ENCODE measurements around the gene PLEKHH3.
"Not testable (repeated sequence)": the region's sequence is repeated elsewhere in the genome, so short reads cannot be mapped to it uniquely, and the experiment has no call there.

Gene PLEKHH3

GRCh38 chr17:42675348-42675964 is 1.3 kb downstream of the PLEKHH3 start:
- DNase-seq, result no peak

GRCh38 chr17:42674755-42675347 is 1.9 kb downstream of the PLEKHH3 start:
- peak; percentile 3 for DNase-seq
- in situ Hi-C loops (cut with HindIII; ENCODE audit: low pct_ligation_motif_present, low pct_unique_long_range_greater_than_20kb, low sequenced_read_pairs), result no loop called here

More at GRCh38 chr17:42675348-42675964, 1.3 kb downstream of the PLEKHH3 start:
- in situ Hi-C loops (cut with HindIII; ENCODE audit: low pct_ligation_motif_present, low pct_unique_long_range_greater_than_20kb, low sequenced_read_pairs), result no loop called here

GRCh38 chr17:42673885-42674754 is 2.7 kb downstream of the PLEKHH3 start:
- in situ Hi-C loops (cut with HindIII; ENCODE audit: low pct_ligation_motif_present, low pct_unique_long_range_greater_than_20kb, low sequenced_read_pairs), result no loop called here

GRCh38 chr17:42673266-42673884 is 3.4 kb downstream of the PLEKHH3 start:
- in situ Hi-C loops (cut with HindIII; ENCODE audit: low pct_ligation_motif_present, low pct_unique_long_range_greater_than_20kb, low sequenced_read_pairs), result no loop called here
- DNase-seq, result no peak

More at GRCh38 chr17:42673885-42674754, 2.7 kb downstream of the PLEKHH3 start:
- peak; percentile 62 for DNase-seq

GRCh38 chr17:42672038-42672437 is 4.8 kb downstream of the PLEKHH3 start:
- in situ Hi-C loops (cut with HindIII; ENCODE audit: low pct_ligation_motif_present, low pct_unique_long_range_greater_than_20kb, low sequenced_read_pairs), result no loop called here
- no peak for DNase-seq

DNA sequence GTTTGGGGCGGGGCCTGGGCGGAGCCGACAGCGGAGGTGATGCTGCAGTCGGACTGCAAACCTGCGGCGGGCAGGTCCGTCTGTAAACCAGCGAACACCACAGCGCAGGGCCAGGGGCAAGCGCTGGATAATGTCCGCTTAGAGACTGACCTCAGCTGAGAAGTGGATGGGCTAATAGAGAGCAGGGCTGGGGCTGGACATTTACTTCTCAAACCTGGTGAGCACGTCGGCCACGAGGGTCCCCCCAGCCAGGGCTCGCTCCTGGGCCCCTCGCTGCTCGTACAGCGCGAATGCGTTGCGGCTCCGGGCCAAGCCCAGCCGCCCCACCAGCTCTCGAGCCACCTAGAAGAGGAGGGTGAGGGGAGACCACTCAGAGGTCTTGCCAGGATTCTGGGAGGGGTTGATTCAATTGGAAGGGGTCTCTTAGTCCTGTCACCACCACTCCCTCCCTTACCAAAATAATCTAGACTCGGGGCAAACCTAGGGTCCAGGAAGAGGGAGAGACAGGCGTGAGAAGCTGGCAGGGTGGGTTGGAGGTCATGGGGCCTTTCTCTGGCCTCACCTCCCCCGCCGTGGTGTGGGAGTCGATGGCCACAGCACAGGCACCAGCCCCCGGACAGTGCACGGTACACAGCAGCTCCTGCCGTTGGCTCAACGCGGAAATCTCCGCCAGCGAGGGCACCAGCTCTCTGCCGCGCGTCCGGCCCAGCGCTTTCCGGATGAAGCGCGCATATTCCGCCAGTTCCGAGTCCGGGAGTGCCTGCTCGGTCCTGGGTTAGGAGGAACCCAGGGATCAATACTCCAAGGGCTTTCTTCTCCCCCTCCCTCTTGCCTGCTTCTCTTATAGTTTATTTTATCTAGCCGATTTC is 5.8 kb downstream of the PLEKHH3 start:
- in situ Hi-C loops (cut with HindIII; ENCODE audit: low pct_ligation_motif_present, low pct_unique_long_range_greater_than_20kb, low sequenced_read_pairs), result no loop called here
- DNase-seq, result no peak

DNA sequence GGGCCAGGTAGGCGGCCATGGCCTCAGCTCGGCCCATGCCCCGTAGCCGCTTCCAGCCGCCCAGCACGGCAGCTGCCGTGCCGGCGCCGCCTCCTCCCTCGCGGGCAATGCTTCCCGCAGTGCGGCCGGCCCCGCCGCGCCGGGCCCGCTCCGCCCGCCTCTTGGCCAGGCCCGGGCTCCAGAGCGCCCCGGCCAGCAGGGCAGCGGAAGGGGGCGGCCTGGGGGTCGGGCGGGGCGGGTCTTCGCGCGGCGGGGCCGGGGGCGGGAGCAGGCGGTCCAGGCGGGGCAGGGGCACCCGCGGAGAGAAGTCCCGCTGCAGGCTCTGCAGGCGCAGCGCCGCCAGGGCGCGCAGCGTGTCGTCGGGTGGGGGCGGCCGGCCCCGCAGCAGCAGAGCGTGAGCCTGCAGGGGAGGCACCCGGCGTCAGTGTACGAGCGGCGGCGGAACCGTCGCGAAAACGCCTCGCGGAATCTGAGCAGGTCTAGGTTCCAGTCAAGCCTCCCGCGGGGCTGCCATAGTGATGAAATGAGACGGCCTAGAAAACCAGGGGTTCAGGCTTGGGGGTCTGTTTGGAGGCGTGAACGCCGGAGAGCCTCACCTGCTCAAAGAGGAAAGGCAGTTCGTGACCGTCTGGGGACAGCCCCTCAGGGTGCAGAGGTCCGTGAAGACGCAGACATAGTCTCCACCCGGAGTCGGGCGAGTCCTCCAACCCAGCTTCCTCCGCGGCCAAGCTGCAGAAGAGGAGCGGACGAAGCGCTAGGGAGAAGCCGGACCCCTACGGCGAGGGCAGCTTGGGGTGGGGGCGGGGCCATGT is 6.6 kb downstream of the PLEKHH3 start:
- in situ Hi-C loops (cut with HindIII; ENCODE audit: low pct_ligation_motif_present, low pct_unique_long_range_greater_than_20kb, low sequenced_read_pairs), result no loop called here
- DNase-seq, result no peak

- DNase-seq, result no peak
- in situ Hi-C loops (cut with HindIII; ENCODE audit: low pct_ligation_motif_present, low pct_unique_long_range_greater_than_20kb, low sequenced_read_pairs), result no loop called here
Measured at GRCh38 chr17:42669705-42669976, 7.2 kb downstream of the PLEKHH3 start.

DNA sequence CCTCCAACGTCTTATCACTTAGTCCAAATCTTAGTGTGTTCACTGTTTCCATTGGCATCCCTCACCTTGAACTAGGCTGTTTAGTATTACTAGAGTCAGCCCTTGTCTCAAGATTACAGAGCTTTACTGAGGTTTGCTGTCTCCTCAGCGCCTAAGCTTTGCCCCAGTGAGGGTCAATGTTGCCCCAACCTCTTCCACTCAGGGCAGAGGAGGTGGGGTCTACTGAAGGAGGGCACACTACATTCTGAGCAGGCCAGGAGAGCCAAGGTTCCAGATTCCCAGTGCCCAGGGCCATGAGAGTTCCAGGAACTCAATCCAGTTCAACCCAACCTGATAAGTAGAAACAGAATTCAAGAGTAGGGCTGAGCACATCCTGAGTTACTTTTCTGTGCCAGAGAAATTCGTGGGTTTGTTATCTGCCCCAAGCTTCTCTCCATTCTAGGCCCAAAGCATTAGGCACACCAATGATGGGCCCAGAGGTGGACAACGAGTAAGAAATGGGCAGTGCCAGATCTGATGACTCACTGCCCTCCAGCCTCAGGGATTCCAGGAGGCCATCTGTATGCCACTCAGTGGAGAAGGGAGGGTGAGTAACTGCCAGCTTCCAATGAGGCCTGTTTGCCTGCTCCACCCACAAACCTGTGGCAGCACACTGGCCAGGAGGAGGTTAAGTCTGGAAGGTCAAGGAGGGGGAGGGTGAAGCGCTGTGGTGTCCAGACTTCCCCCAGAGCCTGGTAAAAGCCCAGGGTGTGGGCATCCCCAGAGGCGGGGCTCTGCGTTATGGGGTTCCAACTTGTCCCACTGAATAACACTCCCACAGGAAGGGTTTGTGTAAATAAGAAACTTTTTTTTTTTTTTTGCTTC is 9.5 kb downstream of the PLEKHH3 start:
- in situ Hi-C loops (cut with HindIII; ENCODE audit: low pct_ligation_motif_present, low pct_unique_long_range_greater_than_20kb, low sequenced_read_pairs), result no loop called here
- peak; percentile 97 for DNase-seq

DNA sequence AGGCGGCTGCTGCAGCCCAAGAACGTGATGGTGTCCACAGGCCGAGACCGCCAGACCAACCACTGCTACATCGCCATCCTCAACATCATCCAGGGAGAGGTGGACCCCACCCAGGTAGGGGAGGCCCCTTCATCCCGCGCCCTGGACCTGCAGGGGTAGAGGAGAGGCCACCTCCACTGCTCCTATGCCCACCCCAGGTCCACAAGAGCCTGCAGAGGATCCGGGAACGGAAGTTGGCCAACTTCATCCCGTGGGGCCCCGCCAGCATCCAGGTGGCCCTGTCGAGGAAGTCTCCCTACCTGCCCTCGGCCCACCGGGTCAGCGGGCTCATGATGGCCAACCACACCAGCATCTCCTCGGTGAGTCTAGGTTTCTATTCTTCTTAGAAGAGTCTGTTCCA is 10.7 kb downstream of the PLEKHH3 start:
- in situ Hi-C loops (cut with HindIII; ENCODE audit: low pct_ligation_motif_present, low pct_unique_long_range_greater_than_20kb, low sequenced_read_pairs); DNase-seq: not testable (repeated sequence)

DNA sequence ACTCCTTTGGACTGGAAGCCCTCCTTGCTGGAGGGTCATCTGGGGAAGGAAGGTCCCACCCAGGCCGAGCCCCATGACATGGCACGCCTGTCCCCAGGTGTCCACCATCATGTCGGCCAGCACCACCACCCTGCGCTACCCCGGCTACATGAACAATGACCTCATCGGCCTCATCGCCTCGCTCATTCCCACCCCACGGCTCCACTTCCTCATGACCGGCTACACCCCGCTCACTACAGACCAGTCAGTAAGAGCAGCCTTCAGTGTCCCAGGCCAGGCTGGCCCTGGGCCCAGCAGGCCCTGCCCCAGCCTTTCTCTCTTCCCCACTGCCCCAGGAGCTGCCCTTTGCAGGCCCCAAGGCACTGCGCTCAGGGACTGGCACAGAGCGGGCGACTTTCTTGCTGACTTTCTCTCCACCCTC is 11.2 kb downstream of the PLEKHH3 start:
- in situ Hi-C loops (cut with HindIII; ENCODE audit: low pct_ligation_motif_present, low pct_unique_long_range_greater_than_20kb, low sequenced_read_pairs), result no loop called here
- no peak for DNase-seq

GRCh38 chr17:42660692-42661345 is 16.0 kb downstream of the PLEKHH3 start:
- peak; percentile 76 for DNase-seq
- in situ Hi-C loops (cut with HindIII; ENCODE audit: low pct_ligation_motif_present, low pct_unique_long_range_greater_than_20kb, low sequenced_read_pairs), result no loop called here

DNA sequence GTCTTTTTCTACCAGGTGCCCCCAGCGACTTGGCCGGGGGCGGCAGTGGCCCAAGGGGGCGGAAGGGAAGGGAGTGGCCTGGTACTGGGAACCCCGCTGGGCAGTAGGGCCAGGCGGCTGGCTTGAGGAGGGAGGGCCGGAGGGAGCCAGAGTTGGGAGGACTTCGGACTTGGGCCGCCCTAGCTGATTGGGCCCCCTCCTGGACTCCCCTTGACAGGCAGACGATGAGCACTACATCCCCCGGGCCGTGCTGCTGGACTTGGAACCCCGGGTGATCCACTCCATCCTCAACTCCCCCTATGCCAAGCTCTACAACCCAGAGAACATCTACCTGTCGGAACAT is 16.9 kb downstream of the PLEKHH3 start:
- DNase-seq; in situ Hi-C loops (cut with HindIII; ENCODE audit: low pct_ligation_motif_present, low pct_unique_long_range_greater_than_20kb, low sequenced_read_pairs): not testable (repeated sequence)

DNA sequence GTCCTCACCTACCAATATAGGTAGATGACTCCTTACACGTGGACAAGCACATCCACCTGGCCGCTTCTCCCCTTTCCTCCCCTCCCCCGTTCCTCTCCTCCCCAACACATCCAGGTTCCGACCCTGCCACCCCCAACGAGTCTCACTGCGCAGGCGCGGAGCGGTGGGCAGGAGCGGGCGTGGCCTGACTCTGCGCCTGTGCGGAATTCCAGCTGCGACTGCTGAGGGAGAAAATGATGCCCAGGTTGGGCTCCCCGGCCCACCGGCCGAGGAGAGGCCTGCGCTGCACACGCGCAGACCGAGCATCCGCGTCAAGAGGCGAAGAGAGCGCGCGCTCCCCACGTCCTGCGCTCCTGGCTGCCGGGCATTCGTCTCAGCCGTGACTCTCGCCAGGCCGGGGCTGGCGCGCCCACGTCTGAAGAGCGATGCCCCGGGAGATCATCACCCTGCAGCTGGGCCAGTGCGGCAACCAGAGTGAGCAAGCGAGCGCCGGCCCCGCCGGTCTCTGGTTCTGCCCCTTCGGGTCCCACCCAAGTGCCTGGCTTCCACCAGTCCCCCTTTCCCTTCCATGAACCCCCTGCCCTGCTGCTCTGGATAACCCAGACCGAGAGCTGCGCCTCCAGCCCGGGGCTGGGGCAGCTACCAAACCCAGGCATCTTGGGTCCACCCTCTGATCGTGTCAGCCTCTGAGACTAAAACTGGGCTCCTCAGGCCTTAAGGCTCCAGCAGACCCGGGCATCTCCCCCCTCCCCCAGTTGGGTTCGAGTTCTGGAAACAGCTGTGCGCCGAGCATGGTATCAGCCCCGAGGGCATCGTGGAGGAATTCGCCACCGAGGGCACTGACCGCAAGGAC is 17.5 kb downstream of the PLEKHH3 start, which contains the start of gene TUBG2:
Gene TUBG2 (plus strand): TSS at position 206 of the 853 bp plus-strand sequence. CDS start 220 bp downstream, at position 426.
- in situ Hi-C loops (cut with HindIII; ENCODE audit: low pct_ligation_motif_present, low pct_unique_long_range_greater_than_20kb, low sequenced_read_pairs), result no loop called here
- DNase-seq, result peak; percentile 93

GRCh38 chr17:42657824-42658588 is 18.8 kb downstream of the PLEKHH3 start:
- in situ Hi-C loops (cut with HindIII; ENCODE audit: low pct_ligation_motif_present, low pct_unique_long_range_greater_than_20kb, low sequenced_read_pairs), result no loop called here
- no peak for DNase-seq

Measured in ACHN (cell line).